Activated effector memory CD4-positive, alpha-beta T cell treated with anti-CD3 and anti-CD28 coated beads, Interleukin-2, amount 50 U/mL, for 16 hours (primary cell): ENCODE results near the gene SRL.
A peak's percentile ranks its signal among the peaks of the same experiment; 100 is the strongest.

Experiments
- DNase-seq: peaks from one replicate; pipeline ENCODE4 v3.0.0-alpha.2; 2020

Gene SRL

DNA sequence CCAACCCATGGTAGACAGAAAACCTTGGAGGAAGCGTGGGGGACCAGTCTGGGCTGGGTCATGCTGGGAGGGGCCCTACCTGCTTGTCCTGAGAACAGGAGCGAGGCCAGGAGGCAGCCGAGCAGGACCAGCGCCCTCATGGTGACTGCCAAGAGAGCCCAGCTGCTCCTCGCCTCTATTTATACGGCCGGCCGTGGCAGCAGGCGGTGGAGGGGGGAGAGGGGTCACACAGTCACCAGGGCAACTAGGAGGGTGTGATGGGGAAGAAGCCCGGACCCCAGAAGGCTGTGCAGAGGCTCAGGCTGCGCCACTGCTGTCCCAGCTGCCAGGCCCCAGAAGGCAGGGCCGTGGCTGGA lies at the start of gene SRL:
SRL (minus strand) TSS at position 153 of the 356 bp plus-strand sequence; CDS start at position 140, 13 bp downstream.
- no peak for DNase-seq

DNA sequence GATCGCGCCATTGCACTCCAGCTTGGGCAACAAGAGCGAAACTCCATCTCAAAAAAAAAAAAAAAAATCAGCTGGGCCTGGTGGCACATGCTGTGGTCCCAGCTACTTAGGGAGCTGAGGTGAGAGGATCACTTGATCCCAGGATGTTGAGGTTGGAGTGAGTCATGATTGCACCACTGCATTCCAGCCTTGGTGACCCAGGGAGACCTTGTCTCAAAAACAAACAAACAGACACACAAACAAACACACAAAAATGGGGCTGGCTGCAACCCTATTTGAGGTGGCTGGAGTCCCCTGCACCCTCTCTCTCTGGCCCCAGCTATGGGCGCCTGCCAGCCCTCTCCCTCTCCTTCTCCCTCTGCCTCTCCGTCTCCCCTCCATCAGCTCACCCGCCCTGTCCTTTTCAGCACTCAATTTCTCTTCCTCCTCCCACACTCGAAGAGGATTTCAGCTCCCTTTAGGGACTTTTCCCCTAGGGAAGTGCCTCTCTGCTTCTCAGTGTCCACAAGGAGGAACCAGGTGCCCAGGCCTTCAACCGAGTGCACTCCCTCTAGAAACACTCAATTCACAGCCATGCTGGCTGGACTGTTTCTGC lies 48.5 kb upstream of the SRL start:
- no peak for DNase-seq

DNA sequence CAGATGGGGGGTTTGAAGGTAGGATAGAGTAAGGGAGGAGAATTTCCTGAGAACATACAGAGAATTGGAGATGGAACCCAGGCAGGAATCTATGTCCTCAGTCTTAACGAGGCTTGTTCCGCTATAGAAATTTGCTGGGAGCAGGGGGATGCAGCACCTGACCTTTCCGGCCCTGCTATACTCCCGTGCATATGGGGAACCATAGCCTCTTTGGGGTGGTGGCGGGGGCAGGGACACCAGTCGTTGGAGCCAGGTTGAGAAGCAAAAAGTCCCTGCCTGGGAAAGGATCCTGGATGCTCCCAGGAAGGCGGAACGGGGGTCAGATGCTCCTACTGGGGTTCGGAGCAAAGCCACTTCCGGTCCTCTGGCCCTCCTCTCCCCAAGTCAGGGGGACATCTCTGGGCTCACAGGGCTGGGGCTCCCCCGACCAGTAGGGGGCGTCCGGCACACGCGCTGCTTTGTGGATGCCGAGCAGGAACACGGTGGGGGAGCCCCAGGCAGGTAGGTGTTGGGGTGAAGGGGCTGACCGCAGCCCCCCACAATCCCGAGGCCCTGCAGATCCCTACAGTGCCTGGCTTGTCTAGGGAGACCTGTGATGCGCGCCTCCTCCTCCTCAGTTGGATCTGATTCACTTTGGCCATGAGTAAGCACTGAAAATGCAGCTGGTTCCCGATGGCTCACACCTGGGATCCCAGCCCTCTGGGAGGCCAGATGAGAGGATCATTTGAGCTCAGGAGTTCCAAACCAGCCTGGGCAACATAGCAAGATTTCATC lies 46.5 kb upstream of the SRL start:
- peak; percentile 93 for DNase-seq

DNA sequence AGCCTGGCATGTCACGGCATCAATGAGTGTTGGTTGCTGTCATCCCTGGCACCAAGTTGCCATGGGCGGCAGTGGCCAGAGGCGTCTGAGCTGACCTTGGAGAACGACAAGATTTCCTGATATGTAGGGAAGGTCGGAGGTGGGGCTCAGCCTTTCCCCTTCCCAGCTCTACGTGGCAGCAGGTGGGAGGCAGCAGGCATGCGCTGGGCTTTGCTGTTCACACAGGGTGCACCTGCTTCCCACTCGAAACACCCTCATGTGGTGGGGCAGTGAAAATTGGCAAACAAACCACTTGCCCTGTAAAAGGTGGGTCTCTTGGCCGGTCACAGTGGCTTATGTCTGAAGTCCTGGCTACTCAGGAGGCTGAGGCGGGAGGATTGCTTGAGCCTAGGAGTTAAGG lies 43.3 kb upstream of the SRL start:
- no peak for DNase-seq

DNA sequence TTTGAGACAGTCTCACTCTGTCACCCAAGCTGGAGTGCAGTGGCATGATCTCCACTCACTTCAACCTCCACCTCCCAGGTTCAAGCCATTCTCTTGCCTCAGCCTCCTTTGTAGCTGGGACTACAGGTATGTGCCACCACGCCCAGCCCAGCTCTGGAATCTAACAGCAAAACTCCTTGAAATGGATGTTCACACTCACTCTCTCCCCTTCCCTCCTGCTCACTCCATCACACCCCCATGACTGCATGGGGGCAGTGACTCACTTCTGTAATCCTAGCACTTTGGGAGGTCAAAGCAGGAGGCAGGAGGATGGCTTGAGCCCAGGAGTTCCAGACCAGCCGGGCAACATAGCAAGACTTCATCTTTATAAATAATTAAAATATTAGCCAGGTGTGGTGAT lies 42.1 kb upstream of the SRL start:
- DNase-seq: no peak

DNA sequence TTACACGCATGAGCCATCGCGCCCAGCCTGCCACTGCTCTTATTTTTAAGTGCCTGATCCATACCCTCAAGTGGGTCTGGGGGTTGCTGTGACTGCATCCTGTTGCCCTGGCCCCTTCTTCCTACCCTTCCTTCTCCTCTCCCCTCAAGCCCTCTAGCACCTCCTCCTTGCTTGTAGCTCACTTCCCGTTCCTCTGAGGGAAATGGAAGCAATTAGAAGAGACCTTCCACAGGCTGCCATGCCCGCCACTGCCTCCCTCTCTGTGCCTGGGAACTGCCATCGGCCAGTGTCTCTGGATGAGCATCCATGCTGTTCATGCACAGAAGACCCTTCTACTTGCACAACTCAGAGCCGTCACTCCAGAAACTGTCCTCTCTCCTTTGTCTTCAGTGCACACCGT lies 41.6 kb upstream of the SRL start:
- DNase-seq: no peak

DNA sequence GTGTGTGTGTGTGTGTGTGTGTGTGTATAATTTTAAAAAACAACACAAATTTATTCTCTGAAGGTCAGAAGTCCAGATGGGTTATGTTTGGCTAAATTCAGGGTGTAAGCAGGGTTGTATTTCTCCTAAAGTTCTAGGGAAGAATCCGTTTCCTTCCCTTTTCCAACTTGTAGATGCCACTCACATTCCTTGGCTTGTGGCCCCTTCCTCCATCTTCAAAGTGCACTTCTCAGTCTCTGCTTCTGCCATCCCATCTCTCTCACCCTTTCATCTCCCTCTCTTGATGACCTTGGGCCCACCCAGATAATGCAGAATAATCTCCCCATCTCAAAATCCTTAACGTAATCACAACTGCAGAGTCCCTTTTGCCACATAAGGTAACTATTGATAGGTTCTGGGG lies 38.7 kb upstream of the SRL start:
- no peak for DNase-seq

DNA sequence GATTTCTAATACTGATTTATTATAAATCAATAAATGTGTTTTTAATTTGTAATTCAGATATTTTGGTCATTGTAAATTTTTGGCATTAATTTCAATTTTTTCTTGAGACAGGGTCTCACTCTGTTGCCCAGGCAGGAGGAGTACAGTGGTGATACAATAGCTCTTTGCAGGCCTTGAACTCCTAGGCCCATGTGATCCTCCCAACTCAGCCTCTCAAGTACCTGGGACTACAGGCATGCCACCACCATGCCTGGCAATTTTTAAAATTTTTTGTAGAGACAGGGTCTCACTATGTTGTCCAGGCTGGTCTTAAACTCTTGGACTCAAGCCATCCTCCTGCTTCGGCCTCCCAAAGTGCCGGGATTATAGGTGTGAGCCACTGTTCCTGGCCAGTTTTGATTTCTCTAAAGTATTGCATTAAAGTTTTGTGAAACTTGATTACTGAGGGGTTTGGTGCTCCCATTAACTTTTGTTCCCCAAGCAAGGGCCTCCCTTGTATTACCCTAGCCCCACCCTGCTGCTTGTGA lies 36.2 kb upstream of the SRL start:
- no peak for DNase-seq

DNA sequence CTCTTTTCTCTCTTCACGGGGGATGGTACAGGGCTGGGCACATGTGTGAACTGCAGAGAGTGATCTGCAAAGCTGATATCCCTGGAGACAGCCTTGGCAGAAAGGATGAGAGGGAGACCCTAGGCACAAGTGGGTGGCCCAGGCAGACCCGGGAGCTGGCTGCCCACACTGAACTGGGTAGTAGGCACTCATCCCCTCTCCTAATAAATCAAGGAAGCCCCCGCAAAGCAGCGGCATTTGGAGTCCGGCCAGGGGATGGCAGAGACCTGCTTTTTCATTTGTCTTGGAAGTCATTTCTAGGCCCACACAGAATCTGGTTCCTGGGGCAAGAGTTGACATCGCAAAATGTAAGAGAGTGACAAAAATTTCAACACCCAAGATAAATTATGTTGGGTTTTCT lies 34.0 kb upstream of the SRL start:
- DNase-seq: no peak

DNA sequence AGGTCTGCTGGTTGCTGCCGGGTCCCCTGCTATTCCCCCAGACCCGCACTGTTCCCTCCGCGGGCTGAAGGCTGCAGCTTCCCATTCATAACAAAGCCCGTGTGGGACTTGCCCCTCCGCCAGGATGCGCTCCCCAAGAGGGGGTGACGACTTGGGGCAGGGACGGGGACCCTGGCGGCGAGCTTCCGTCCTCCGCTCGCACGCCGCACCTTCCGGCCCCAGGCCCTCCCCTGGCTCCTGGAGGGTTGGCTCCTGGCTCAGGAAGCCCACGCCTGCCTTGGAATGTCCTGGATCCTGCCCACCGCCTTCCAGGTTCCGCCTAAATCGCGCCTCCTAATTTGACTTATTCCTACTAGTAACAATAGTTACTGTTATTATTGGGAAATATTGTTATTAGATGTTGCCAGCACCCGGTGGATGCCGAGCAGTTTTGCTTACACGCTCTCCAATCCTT lies 32.0 kb upstream of the SRL start:
- peak; percentile 78 for DNase-seq

DNA sequence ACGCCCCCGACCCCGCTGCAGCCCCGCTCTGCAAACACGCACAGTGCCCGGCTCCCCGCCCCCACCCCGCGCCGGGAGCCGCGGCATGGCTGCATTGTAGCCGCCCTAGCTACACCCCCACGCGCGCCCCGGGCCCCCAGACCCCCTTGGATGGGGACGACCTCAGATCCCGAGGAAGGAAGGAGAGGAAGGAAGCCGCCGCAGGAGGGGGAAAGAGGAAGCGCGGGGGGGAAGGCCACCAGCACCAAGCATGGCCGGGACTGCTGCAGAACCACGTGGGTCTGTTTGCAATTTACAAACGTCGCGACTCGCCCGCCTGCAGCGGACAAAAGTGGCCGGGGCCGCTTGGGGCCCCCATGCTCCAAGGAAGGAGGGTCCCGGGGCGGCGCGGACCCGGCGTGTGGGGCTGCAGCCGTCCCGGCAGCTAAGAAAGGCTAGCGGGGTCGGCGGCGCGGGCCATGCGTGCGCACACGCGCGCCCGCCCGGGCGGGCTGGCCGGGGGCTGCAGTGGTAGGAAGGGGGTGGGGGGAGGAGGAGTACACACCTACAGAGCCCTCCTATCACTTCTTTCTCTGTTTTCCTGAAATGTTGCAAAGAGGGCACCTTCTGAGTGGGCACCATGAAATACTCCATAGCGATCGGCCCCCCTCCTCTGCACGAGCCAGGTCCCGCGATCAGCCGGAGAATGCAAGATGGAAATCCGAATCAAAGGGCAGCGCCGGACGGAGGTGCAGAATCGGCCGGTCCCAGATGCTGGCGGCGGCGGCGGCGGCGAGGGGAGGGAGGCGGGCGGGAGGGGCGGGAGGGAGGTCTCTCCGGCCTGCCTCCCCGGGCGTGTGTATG lies 30.5 kb upstream of the SRL start:
- DNase-seq: no peak

DNA sequence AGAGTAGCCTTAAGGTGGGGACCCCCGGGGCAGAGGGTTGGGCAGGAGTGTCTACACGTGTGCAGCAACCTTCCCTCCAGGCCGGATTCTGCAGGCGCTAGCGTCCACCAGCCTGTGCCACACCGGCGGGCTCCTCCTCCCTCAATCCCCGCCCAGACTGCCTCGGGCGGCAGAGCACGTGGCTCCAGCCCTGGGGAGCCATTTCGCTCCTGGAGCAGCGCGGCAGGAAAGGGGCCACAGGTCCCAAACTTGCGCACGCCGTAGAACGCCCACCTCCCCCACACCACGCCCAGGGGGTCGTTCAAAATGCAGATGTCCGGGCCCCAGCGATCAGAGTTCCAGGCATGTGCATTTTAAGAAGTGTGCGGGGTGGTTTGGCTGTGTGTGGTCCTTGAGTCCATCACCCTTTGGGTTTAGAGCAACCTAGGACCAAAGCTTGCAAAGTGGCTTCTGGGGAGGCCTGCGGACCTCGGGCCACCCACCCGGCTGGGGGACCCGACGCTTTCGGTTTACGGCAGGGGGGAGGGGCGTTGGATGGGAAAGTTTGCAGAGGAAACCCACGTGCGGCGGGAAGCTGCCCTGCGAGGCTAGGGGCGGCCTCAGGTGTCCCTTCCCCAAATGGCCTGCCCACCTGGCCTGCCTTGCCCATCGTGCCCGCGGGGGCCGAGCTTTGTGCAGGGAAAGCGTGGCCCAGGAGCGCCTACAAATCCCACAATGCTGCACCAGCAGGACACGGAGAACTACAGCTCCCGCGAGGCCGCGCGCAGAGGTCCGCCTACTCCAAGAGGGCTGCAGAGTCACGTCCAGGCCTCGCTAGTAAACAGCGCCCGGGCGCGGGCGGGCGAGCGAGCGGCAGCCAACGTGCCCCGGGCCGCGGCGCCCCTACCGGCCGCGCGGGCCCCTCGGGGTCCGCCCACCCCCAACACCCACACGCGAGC lies 29.6 kb upstream of the SRL start:
- peak; percentile 96 for DNase-seq

DNA sequence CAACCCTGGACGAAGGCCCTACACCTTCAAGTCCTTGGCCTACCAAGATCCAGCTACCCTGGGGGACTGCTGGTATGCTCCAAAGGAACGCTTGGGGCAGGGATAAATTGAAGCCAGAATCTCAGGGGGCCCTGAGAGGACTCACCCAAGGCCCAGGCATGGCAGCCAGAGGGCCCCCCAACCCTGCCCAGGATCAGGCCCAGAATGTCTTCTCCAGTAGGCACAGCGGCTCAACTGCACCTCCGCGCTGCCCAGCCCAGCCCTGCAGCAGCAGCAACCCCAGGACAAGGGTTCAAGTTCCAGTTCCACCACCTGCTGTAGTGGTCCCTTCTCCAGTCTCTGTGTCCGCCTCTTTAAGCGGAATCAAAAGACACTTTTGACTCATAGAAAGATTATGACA lies 28.7 kb upstream of the SRL start:
- no peak for DNase-seq

DNA sequence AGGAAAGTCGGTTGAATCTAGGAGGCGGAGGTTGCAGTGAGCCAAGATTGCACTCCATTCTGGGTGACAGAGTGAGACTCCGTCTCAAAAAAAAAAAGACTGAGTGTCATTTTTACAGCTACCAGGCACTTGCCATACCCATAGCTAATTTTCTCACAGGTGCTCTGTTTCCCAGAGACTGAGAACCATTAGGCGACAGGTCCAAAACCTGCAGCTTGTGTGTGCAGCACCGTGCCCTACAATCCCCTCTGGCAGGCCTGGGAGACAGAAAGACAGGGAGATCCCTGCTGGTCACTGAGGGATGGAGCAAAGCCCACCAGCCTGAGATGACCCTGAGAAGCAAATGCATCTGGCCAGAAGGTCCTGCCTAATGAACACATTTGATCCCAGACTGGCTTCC lies 28.2 kb upstream of the SRL start:
- no peak for DNase-seq

DNA sequence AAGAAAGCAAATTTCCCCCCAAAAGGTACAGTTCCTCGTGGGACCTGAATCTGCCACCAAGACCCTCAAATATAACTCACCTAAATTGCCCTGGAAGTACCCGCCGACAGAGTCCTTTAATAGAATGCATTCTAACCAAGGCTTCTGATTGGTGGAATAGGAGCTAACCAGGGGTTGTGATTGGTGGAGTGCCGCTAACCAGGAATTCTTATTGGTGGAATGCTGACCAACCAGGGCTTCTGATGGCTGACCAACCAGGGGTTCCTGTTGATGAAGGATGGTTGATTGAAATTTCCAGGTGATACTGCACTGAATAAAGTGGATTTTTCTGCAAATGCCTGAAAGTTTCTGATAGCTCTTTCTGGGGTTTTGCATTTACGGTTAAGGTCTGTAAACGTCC lies 24.5 kb upstream of the SRL start:
- no peak for DNase-seq

DNA sequence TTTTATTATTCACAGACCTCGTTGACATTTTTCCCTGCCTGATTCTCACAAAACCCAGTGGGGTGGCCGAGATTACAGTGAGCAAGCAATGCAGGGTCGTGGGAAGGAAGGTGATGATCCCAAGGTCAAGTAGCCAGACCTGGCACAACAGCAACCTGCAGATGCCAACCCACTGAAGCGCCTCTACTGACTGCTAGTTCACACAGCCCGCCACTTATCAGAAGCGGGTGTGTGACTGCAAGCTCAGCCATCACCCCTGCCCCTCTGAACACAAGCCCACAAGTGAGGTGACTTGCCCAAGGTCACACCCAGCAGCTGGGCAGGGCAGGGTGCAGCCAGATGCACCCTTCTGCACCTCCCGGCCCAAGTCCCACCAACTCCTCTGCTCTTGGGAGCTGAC lies 23.8 kb upstream of the SRL start:
- DNase-seq: no peak

DNA sequence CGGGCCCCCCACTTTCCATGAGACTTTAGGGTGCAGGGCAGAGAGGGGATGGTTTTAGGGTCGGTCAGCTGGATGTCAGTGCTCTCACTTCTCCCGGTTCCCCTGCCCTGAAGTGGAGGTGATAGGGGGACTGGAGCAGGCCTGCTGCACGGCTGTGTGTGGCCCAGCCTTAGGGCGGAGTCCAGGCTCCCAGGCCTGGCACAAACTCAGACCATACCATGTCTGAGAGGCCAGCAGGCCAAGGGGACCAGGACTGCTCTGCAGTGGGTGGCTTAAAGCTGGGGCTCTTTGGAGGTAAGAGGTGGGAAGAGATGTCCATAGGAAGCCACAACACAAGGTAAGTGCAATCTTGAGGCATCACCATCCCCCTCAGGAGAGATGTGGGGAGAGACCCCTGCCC lies 22.7 kb upstream of the SRL start:
- no peak for DNase-seq

DNA sequence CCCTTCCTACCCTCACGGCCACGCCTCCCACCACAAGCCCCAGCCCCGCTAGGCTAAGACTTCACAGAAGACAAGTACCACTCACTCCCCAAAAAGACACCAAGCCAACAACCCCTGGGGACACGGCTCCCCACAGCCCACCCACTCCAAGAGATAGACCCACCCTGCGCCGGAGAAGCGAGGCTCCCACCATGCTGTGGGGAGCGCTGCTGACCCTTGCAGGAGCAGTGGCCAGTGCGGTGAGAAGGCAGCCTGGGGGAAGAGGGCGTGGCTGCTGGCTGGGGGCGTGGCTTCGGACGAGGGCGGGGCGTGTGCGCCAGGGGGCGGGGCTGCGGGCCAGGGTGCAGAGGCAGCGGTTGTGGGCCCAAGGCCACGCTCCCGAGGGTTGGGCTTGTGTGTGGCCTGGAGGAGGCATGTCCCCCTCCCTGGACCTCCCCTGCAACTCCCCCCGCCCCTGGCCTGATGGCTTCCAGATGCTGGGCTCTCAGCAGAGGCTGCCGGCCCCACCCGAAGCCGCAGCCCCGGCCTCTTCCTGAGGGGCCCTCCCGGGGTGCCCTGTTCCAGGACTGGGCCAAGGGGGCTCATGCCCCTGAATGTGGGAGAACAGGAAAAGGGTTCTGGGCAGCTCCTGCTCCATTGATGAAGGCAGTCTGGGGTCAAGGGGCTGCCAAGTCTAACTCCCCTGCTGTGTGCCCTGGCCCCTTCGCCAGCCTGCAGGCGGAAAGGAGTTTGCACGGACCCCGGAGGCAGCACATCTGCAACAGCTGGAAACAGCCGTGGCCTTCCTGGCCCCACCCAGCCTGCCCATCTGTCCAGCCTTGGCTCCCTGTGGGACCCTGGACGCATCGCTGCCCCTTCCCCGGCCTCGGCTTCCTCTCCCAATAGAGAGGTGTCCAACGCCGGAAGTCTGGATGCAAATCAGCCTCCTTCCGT lies 21.9 kb upstream of the SRL start:
- DNase-seq: no peak

DNA sequence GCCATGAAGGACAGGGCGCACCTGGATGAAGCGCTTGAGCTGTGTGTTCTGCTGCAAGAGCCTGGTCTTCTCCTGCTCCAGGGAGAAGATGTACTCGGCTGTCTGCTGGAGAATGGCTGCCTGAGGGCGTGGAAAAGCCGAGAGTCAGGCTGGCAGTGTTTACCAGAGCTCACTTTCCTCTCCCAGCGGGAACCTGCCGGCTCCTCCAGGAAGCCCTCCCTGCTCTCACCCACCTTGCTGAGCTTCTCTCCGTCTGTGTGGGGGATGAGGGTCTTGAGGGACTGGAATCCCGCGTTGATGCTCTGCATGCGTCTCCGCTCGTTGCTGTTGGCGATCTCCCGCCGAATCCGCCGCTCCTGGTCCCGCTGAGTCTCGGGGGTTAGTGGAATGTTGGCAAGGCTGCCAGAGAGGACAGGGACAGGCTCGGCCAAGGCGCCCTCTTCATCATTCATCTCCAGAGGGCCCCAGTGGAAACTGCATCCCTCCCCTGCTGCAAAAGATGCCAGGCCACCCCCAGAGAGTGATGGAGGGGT lies 20.5 kb upstream of the SRL start:
- no peak for DNase-seq

DNA sequence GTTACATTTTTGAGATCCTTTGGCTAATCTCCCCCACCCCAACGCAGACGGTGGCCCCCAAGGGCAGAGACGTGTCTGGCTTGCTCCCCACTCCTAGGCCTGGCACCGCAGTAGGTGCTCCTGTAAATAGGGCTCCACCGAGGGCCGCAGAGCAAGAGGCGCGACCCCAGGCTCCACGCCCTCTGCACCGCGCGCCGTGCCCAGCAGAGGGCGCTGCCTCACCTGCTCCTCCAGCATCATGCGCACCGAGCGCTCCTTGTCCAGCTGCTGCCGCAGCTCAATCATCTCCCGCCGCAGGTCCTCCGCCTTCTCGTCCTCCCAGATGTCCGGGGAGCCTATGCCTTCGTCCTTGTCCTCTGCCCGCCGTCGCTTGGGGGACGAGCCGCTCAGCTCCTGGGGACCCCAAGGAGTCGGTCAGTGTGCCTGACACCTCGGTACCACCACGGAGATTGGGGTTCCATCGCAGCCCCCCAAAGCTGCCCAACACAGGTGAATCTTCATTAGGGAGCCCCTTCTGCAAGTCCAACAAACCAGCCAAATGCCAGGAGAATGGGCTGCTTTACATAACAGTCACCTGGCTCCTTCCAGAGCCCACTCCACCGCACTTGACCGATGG lies 19.8 kb upstream of the SRL start:
- DNase-seq: peak; percentile 72

DNA sequence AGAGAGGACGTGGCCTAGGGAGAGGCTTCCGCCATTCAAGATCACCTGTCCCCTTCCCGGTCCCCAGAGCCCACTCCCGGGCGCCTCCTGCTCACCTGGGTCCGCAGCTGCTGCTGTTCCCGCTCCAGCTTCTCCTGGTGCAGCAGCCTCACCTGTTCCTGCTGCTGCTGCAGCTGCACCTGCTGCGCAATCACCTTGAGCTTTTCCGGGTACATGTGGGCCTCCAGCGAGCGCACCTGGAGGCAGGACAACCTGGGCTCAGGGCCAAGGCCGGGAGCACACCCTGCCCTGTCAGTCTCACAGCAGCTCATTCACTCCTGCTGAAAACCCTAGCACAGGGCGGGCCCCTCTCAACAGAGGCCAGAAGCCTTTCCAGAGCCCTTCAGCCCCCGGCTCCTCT lies 18.5 kb upstream of the SRL start:
- no peak for DNase-seq
